Skeletal muscle tissue (tissue), 4 donors: ENCODE data around the gene DNAJC15. TPM values are rescaled to one million over a fixed set of nuclear protein-coding genes. Genes with fewer than 3 reads are reported as not detected.

Source experiments
- H3K27ac ChIP-seq: one replicate; pipeline ENCODE4 v1.7.0; 2013; ENCODE audit warnings: mild to moderate bottlenecking, low read depth, low read length, inconsistent platforms
- H3K27me3 ChIP-seq, 3 donors: one replicate each; pipeline ENCODE4 v1.7.0; 2013; ENCODE audit warnings: low read length in 3 of 3; ENCODE audit not compliant: control insufficient read depth in 3 of 3, insufficient read depth in 3 of 3
- H3K36me3 ChIP-seq, 3 donors: one replicate each; pipeline ENCODE4 v1.7.0; 2013; ENCODE audit warnings: low read length in 3 of 3; ENCODE audit not compliant: control insufficient read depth in 3 of 3, insufficient read depth in 3 of 3
- H3K4me1 ChIP-seq, 3 donors: one replicate each; pipeline ENCODE4 v1.7.0; 2013; ENCODE audit warnings: low read length in 3 of 3, mild to moderate bottlenecking in 3 of 3; ENCODE audit not compliant: control insufficient read depth in 3 of 3, insufficient read depth in 3 of 3
- H3K4me3 ChIP-seq, 3 donors: one replicate each; pipeline ENCODE4 v1.7.0; 2013; ENCODE audit warnings: low read length in 3 of 3
- H3K9ac ChIP-seq, 3 donors: one replicate each; pipeline ENCODE4 v1.7.0; 2013; ENCODE audit warnings: low read length in 3 of 3, mild to moderate bottlenecking in 3 of 3, moderate library complexity in 2 of 3, low read depth in 1 of 3
- H3K9me3 ChIP-seq, 3 donors: one replicate each; pipeline ENCODE4 v1.7.0; 2013; ENCODE audit warnings: low read length in 3 of 3; ENCODE audit not compliant: control insufficient read depth in 3 of 3
- total RNA-seq: library from RNA; depleted of rRNA; stranded (reverse); fragments of >200 nt; gene quantifications from one replicate; pipeline ENCODE4 v1.2.3, GENCODE V29; 2014
- donor health status: Osteomylitis.

The DNAJC15 gene
- total RNA-seq, 1 donor from 2014 or later: 7.3 TPM

GRCh38 chr13:43094901-43095300, 71.5 kb downstream of the DNAJC15 start:
- Histone ChIP-seq H3K4me1 (no peaks in the 10 kb centered on the region), H3K9ac (no peak overlapping the region), H3K4me3 (no peak overlapping the region), H3K9me3 (peaks cover 0 to 2% (median 0%) of the 10 kb centered on the region in 3 donors), H3K36me3 (no peaks in the 10 kb centered on the region), H3K27ac (no peak overlapping the region), H3K27me3 (no peaks in the 10 kb centered on the region)

GRCh38 chr13:43095771-43096719, 72.7 kb downstream of the DNAJC15 start:
- Histone ChIP-seq H3K27ac (no peak overlapping the region), H3K4me3 (no peak overlapping the region), H3K9me3 (peaks cover 0 to under 1% (median 0%) of the 10 kb centered on the region in 3 donors)

GRCh38 chr13:43100667-43101066, 77.3 kb downstream of the DNAJC15 start:
- Histone ChIP-seq H3K9me3 (peaks cover 0 to 3% (median 0%) of the 10 kb centered on the region in 3 donors), H3K9ac (no peak overlapping the region), H3K27ac (no peak overlapping the region), H3K4me3 (no peak overlapping the region), H3K4me1 (no peaks in the 10 kb centered on the region), H3K36me3 (no peaks in the 10 kb centered on the region), H3K27me3 (no peaks in the 10 kb centered on the region)

More at GRCh38 chr13:43095771-43096719, 72.7 kb downstream of the DNAJC15 start:
- Histone ChIP-seq H3K9ac (no peak overlapping the region), H3K4me1 (no peaks in the 10 kb centered on the region), H3K36me3 (no peaks in the 10 kb centered on the region), H3K27me3 (no peaks in the 10 kb centered on the region)

GRCh38 chr13:43102304-43102703, 78.9 kb downstream of the DNAJC15 start:
- no peaks in the 10 kb centered on the region for H3K36me3 ChIP-seq
- peaks cover 0 to 3% (median 0%) of the 10 kb centered on the region in 3 donors for H3K9me3 ChIP-seq
- no peak overlapping the region for H3K9ac ChIP-seq

GRCh38 chr13:43107780-43108179, 84.4 kb downstream of the DNAJC15 start:
- Histone ChIP-seq H3K36me3 (no peaks in the 10 kb centered on the region), H3K9ac (no peak overlapping the region), H3K27me3 (no peaks in the 10 kb centered on the region), H3K9me3 (no peaks in the 10 kb centered on the region), H3K27ac (no peak overlapping the region), H3K4me3 (no peak overlapping the region), H3K4me1 (no peaks in the 10 kb centered on the region)

More at GRCh38 chr13:43102304-43102703, 78.9 kb downstream of the DNAJC15 start:
- no peak overlapping the region for H3K27ac ChIP-seq
- no peaks in the 10 kb centered on the region for H3K27me3 ChIP-seq
- no peaks in the 10 kb centered on the region for H3K4me1 ChIP-seq
- H3K4me3 ChIP-seq: no peak overlapping the region

- no peak overlapping the region for H3K4me3 ChIP-seq
- no peak overlapping the region for H3K9ac ChIP-seq
- no peaks in the 10 kb centered on the region for H3K36me3 ChIP-seq
- no peaks in the 10 kb centered on the region for H3K27me3 ChIP-seq
- no peak overlapping the region for H3K27ac ChIP-seq
- no peaks in the 10 kb centered on the region for H3K9me3 ChIP-seq
- peaks cover 0 to 3% (median 0%) of the 10 kb centered on the region in 3 donors for H3K4me1 ChIP-seq
Observed at GRCh38 chr13:43110036-43110435, 86.7 kb downstream of the DNAJC15 start.

- Histone ChIP-seq H3K4me3 (no peak overlapping the region), H3K27me3 (no peaks in the 10 kb centered on the region), H3K9ac (no peak overlapping the region), H3K36me3 (no peaks in the 10 kb centered on the region), H3K27ac (no peak overlapping the region), H3K9me3 (no peaks in the 10 kb centered on the region), H3K4me1 (peaks cover 0 to 3% (median 0%) of the 10 kb centered on the region in 3 donors)
Observed at GRCh38 chr13:43110658-43111057, 87.3 kb downstream of the DNAJC15 start.

- Histone ChIP-seq H3K4me1 (peaks cover 0 to 3% (median 0%) of the 10 kb centered on the region in 3 donors), H3K4me3 (no peak overlapping the region), H3K27ac (no peak overlapping the region), H3K9ac (no peak overlapping the region), H3K9me3 (no peaks in the 10 kb centered on the region), H3K27me3 (no peaks in the 10 kb centered on the region), H3K36me3 (no peaks in the 10 kb centered on the region)
Observed at GRCh38 chr13:43111559-43112400, 88.4 kb downstream of the DNAJC15 start.

- no peak overlapping the region for H3K9ac ChIP-seq
- no peaks in the 10 kb centered on the region for H3K27me3 ChIP-seq
- H3K27ac ChIP-seq: no peak overlapping the region
- no peaks in the 10 kb centered on the region for H3K9me3 ChIP-seq
- H3K4me3 ChIP-seq: no peak overlapping the region
- H3K36me3 ChIP-seq: no peaks in the 10 kb centered on the region
- peaks cover 0 to 3% (median 0%) of the 10 kb centered on the region in 3 donors for H3K4me1 ChIP-seq
Observed at GRCh38 chr13:43113603-43114002, 90.2 kb downstream of the DNAJC15 start.
